ENCODE measurements around the gene AUTS2.
"Not testable (repeated sequence)": the region's sequence is repeated elsewhere in the genome, so short reads cannot be mapped to it uniquely, and the experiment has no call there.

The AUTS2 gene

GRCh38 chr7:69778138-69778537 is 179.9 kb downstream of the AUTS2 start:
- H3K79me2 ChIP-seq (ENCODE audit: control insufficient read depth, insufficient read depth, low read length): no peaks in the 10 kb centered on the region
- no peak overlapping the region for H3K4ac ChIP-seq (ENCODE audit: low read depth, low read length)
- H3K27me3 ChIP-seq (ENCODE audit: insufficient read depth, low read length, poor library complexity): no peaks in the 10 kb centered on the region
- no peak overlapping the region for H2BK5ac ChIP-seq (ENCODE audit: low read length)
- no peak overlapping the region for H2BK120ac ChIP-seq (ENCODE audit: low read depth, low read length)
- H3K4me3 ChIP-seq (ENCODE audit: low read length): no peak overlapping the region
- no peak overlapping the region for H3K9ac ChIP-seq (ENCODE audit: low read length)
- no peaks in the 10 kb centered on the region for H3K79me1 ChIP-seq (ENCODE audit: low read length)
- H3K27ac ChIP-seq (ENCODE audit: low read depth, low read length): no peak overlapping the region
- H3K18ac ChIP-seq (ENCODE audit: low read length): no peak overlapping the region
- H3K23ac ChIP-seq (ENCODE audit: low read length): no peak overlapping the region
- no peak overlapping the region for H4K8ac ChIP-seq (ENCODE audit: low read depth, low read length)
- H3K4me2 ChIP-seq (ENCODE audit: low read length): no peak overlapping the region
- no peak overlapping the region for H4K5ac ChIP-seq (ENCODE audit: low read length)
- no peak overlapping the region for H2BK15ac ChIP-seq (replicated peaks; ENCODE audit: low read depth)
- no peaks in the 10 kb centered on the region for H3K36me3 ChIP-seq (ENCODE audit: control insufficient read depth, insufficient read depth, low read length)
- no peak overlapping the region for H2AK5ac ChIP-seq (ENCODE audit: low read length)
- H3K56ac ChIP-seq (ENCODE audit: low read length): no peak overlapping the region
- peaks cover 9% of the 10 kb centered on the region for H3K4me1 ChIP-seq (ENCODE audit: control insufficient read depth, low read depth, low read length)
- no peak for DNase-seq

- H3K27ac ChIP-seq (ENCODE audit: low read depth, low read length): peak overlapping the region; percentile 34
- peak; percentile 98 for DNase-seq
These were observed 182.1 kb downstream of the AUTS2 start for GRCh38 chr7:69780379-69780778.

GRCh38 chr7:69781412-69781846 is 183.2 kb downstream of the AUTS2 start:
- no peak overlapping the region for H2BK15ac ChIP-seq (replicated peaks; ENCODE audit: low read depth)
- no peak overlapping the region for H3K56ac ChIP-seq (ENCODE audit: low read length)
- no peak overlapping the region for H3K4me2 ChIP-seq (ENCODE audit: low read length)
- no peaks in the 10 kb centered on the region for H3K27me3 ChIP-seq (ENCODE audit: insufficient read depth, low read length, poor library complexity)
- H4K5ac ChIP-seq (ENCODE audit: low read length): no peak overlapping the region
- peak overlapping the region; percentile 43 for H3K4ac ChIP-seq (ENCODE audit: low read depth, low read length)
- H2AK5ac ChIP-seq (ENCODE audit: low read length): no peak overlapping the region
- no peak overlapping the region for H2BK120ac ChIP-seq (ENCODE audit: low read depth, low read length)
- no peak overlapping the region for H3K23ac ChIP-seq (ENCODE audit: low read length)
- no peak overlapping the region for H3K4me3 ChIP-seq (ENCODE audit: low read length)
- peak overlapping the region; percentile 5 for H2BK5ac ChIP-seq (ENCODE audit: low read length)
- no peak overlapping the region for H3K9ac ChIP-seq (ENCODE audit: low read length)
- no CpG with 5 or more reads among the region's 3 CpGs for whole genome bisulfite sequencing (ENCODE audit: extremely low coverage, insufficient coverage, low lambda C conversion rate)
- H4K8ac ChIP-seq (ENCODE audit: low read depth, low read length): no peak overlapping the region
- H3K18ac ChIP-seq (ENCODE audit: low read length): peak overlapping the region; percentile 44
- H3K36me3 ChIP-seq (ENCODE audit: control insufficient read depth, insufficient read depth, low read length): no peaks in the 10 kb centered on the region
- peaks cover 4% of the 10 kb centered on the region for H3K4me1 ChIP-seq (ENCODE audit: control insufficient read depth, low read depth, low read length)
- H3K27ac ChIP-seq (ENCODE audit: low read depth, low read length): no peak overlapping the region
- H3K79me1 ChIP-seq (ENCODE audit: low read length): peaks cover 1% of the 10 kb centered on the region
- no peaks in the 10 kb centered on the region for H3K79me2 ChIP-seq (ENCODE audit: control insufficient read depth, insufficient read depth, low read length)
- DNase-seq: no peak

More at GRCh38 chr7:69780379-69780778, 182.1 kb downstream of the AUTS2 start:
- H3K4ac ChIP-seq (ENCODE audit: low read depth, low read length): no peak overlapping the region
- H3K79me2 ChIP-seq (ENCODE audit: control insufficient read depth, insufficient read depth, low read length): no peaks in the 10 kb centered on the region
- H3K4me2 ChIP-seq (ENCODE audit: low read length): no peak overlapping the region
- H3K79me1 ChIP-seq (ENCODE audit: low read length): no peaks in the 10 kb centered on the region
- H3K56ac ChIP-seq (ENCODE audit: low read length): no peak overlapping the region
- no peaks in the 10 kb centered on the region for H3K27me3 ChIP-seq (ENCODE audit: insufficient read depth, low read length, poor library complexity)
- H2BK120ac ChIP-seq (ENCODE audit: low read depth, low read length): no peak overlapping the region
- H3K18ac ChIP-seq (ENCODE audit: low read length): no peak overlapping the region
- H2AK5ac ChIP-seq (ENCODE audit: low read length): no peak overlapping the region
- H2BK15ac ChIP-seq (replicated peaks; ENCODE audit: low read depth): no peak overlapping the region
- H3K4me1 ChIP-seq (ENCODE audit: control insufficient read depth, low read depth, low read length): peaks cover 6% of the 10 kb centered on the region
- H3K23ac ChIP-seq (ENCODE audit: low read length): no peak overlapping the region
- no peaks in the 10 kb centered on the region for H3K36me3 ChIP-seq (ENCODE audit: control insufficient read depth, insufficient read depth, low read length)
- H3K4me3 ChIP-seq (ENCODE audit: low read length): no peak overlapping the region
- WGBS (ENCODE audit: extremely low coverage, insufficient coverage, low lambda C conversion rate): no CpG with 5 or more reads among the region's 1 CpG
- no peak overlapping the region for H2BK5ac ChIP-seq (ENCODE audit: low read length)
- no peak overlapping the region for H3K9ac ChIP-seq (ENCODE audit: low read length)
- H4K8ac ChIP-seq (ENCODE audit: low read depth, low read length): no peak overlapping the region
- no peak overlapping the region for H4K5ac ChIP-seq (ENCODE audit: low read length)

- no CpG with 5 or more reads among the region's 7 CpGs for WGBS (ENCODE audit: extremely low coverage, insufficient coverage, low lambda C conversion rate)
- H3K4me1 ChIP-seq (ENCODE audit: control insufficient read depth, low read depth, low read length): peaks cover 4% of the 10 kb centered on the region
- peak overlapping the region; percentile 70 for H3K4ac ChIP-seq (ENCODE audit: low read depth, low read length)
- no peak overlapping the region for H3K23ac ChIP-seq (ENCODE audit: low read length)
- H3K79me1 ChIP-seq (ENCODE audit: low read length): peaks cover 1% of the 10 kb centered on the region
- no peak overlapping the region for H3K56ac ChIP-seq (ENCODE audit: low read length)
- no peak overlapping the region for H2BK120ac ChIP-seq (ENCODE audit: low read depth, low read length)
- no peak overlapping the region for H3K4me3 ChIP-seq (ENCODE audit: low read length)
- no peak overlapping the region for H4K5ac ChIP-seq (ENCODE audit: low read length)
- no peaks in the 10 kb centered on the region for H3K36me3 ChIP-seq (ENCODE audit: control insufficient read depth, insufficient read depth, low read length)
- H2BK15ac ChIP-seq (replicated peaks; ENCODE audit: low read depth): no peak overlapping the region
- H3K27ac ChIP-seq (ENCODE audit: low read depth, low read length): no peak overlapping the region
- H3K9ac ChIP-seq (ENCODE audit: low read length): no peak overlapping the region
- no peak overlapping the region for H3K4me2 ChIP-seq (ENCODE audit: low read length)
- H3K27me3 ChIP-seq (ENCODE audit: insufficient read depth, low read length, poor library complexity): no peaks in the 10 kb centered on the region
- no peak overlapping the region for H4K8ac ChIP-seq (ENCODE audit: low read depth, low read length)
- no peak overlapping the region for H2AK5ac ChIP-seq (ENCODE audit: low read length)
- DNase-seq: no peak
- no peaks in the 10 kb centered on the region for H3K79me2 ChIP-seq (ENCODE audit: control insufficient read depth, insufficient read depth, low read length)
- no peak overlapping the region for H3K18ac ChIP-seq (ENCODE audit: low read length)
- H2BK5ac ChIP-seq (ENCODE audit: low read length): no peak overlapping the region
These were observed 184.8 kb downstream of the AUTS2 start for GRCh38 chr7:69782917-69783684.

GRCh38 chr7:69786130-69786529 is 187.9 kb downstream of the AUTS2 start:
- not testable (repeated sequence) for H3K4me3 ChIP-seq (ENCODE audit: low read length); H2BK15ac ChIP-seq (replicated peaks; ENCODE audit: low read depth); H3K4me2 ChIP-seq (ENCODE audit: low read length); H3K79me2 ChIP-seq (ENCODE audit: control insufficient read depth, insufficient read depth, low read length); H3K79me1 ChIP-seq (ENCODE audit: low read length); H3K36me3 ChIP-seq (ENCODE audit: control insufficient read depth, insufficient read depth, low read length); H3K4ac ChIP-seq (ENCODE audit: low read depth, low read length); H3K18ac ChIP-seq (ENCODE audit: low read length); H3K9ac ChIP-seq (ENCODE audit: low read length); DNase-seq; H2AK5ac ChIP-seq (ENCODE audit: low read length); H3K27ac ChIP-seq (ENCODE audit: low read depth, low read length); H2BK5ac ChIP-seq (ENCODE audit: low read length); H2BK120ac ChIP-seq (ENCODE audit: low read depth, low read length); H3K23ac ChIP-seq (ENCODE audit: low read length); H3K56ac ChIP-seq (ENCODE audit: low read length); H4K5ac ChIP-seq (ENCODE audit: low read length); H3K27me3 ChIP-seq (ENCODE audit: insufficient read depth, low read length, poor library complexity); H4K8ac ChIP-seq (ENCODE audit: low read depth, low read length); H3K4me1 ChIP-seq (ENCODE audit: control insufficient read depth, low read depth, low read length)
- no CpG with 5 or more reads among the region's 6 CpGs for WGBS (ENCODE audit: extremely low coverage, insufficient coverage, low lambda C conversion rate)

Data from mesendoderm (in vitro differentiated cells).